Activated naive CD4-positive, alpha-beta T cell treated with anti-CD3 and anti-CD28 coated beads, Interleukin-2, amount 50 U/mL, for 72 hours (primary cell): ENCODE results near the gene PIP5KL1. TPM values are rescaled to one million over a fixed set of nuclear protein-coding genes. Genes with fewer than 3 reads are reported as not detected.

Experiments used
- ATAC-seq, 2 donors: fragments of 150-1000 bp; cut with Tn5 transposase; 2 replicates each; pipeline ENCODE4 v1.10.0; 2021; ENCODE audit warnings: mild to moderate bottlenecking in 2 of 2, moderate library complexity in 2 of 2
- DNase-seq, 2 donors: peaks; one replicate each; pipeline ENCODE4 v3.0.0; 2021 to 2022; ENCODE audit warnings: low spot score in 2 of 2
- H3K27ac Mint-ChIP-seq, 2 donors: one replicate each; pipeline ENCODE4 v1.8.0; 2022; ENCODE audit warnings: mild to moderate bottlenecking in 2 of 2, mixed read lengths in 2 of 2
- H3K36me3 Mint-ChIP-seq, 2 donors: one replicate each; pipeline ENCODE4 v1.8.0; 2022; ENCODE audit warnings: mixed read lengths in 2 of 2
- H3K9me3 Mint-ChIP-seq, 2 donors: one replicate each; pipeline ENCODE4 v1.8.0; 2022; ENCODE audit warnings: mixed read lengths in 2 of 2
- total RNA-seq, 2 donors: library from RNA; stranded (reverse); gene quantifications; one replicate each; pipeline ENCODE4 v1.2.3, GENCODE V29; 2022

PIP5KL1 gene
- total RNA-seq, 2 donors from 2014 or later = 4.0 to 6.8 TPM

DNA sequence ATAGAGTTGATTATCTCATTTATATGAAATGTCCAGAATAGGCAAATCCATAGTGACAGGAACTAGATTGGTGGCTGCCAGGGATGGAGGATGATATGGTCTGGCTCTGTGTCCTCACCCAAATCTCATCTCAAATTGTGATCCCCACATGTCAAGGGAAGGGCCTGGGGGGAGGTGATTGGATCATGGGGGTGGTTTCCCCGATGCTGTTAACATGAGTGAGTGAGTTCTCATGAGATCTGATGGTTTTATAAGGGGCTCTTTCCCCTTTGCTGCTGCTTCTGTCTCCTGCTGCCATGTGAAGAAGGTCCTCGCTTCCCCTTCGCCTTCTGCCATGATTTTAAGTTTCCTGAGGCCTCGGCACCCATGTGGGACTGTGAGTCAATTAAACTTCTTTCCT, 28.8 kb upstream of the PIP5KL1 start:
- Mint-ChIP-seq H3K9me3 (no peaks in the 10 kb centered on the region), H3K36me3 (peaks cover 0 to 32% of the 10 kb centered on the region in 2 donors), H3K27ac (peak overlapping the region; percentile 75 to 96)
- DNase-seq (no peak), ATAC-seq (no peak)

DNA sequence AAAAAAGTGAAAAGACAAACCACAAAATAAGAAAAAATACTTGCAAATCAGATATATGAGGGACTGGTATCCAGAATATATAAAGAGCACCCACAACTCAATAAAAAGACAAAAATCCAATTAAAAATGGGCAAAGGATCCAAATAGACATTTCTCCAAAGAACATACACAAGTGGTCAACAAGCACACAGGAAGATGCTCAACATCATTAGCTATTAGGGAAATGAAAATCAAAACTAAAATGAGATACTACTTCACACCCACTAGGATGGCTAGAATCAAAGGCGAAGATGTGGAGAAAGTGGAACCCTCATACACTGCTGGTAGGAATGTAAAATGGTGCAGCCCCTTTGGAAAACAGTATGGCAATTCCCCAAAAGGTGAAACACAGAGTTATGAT, 28.2 kb upstream of the PIP5KL1 start:
- H3K9me3 Mint-ChIP-seq = no peaks in the 10 kb centered on the region
- peak overlapping the region in 1 of 2 donors; percentile 82 for H3K27ac Mint-ChIP-seq
- ATAC-seq = no peak
- H3K36me3 Mint-ChIP-seq = peaks cover 0 to 32% of the 10 kb centered on the region in 2 donors
- no peak for DNase-seq

DNA sequence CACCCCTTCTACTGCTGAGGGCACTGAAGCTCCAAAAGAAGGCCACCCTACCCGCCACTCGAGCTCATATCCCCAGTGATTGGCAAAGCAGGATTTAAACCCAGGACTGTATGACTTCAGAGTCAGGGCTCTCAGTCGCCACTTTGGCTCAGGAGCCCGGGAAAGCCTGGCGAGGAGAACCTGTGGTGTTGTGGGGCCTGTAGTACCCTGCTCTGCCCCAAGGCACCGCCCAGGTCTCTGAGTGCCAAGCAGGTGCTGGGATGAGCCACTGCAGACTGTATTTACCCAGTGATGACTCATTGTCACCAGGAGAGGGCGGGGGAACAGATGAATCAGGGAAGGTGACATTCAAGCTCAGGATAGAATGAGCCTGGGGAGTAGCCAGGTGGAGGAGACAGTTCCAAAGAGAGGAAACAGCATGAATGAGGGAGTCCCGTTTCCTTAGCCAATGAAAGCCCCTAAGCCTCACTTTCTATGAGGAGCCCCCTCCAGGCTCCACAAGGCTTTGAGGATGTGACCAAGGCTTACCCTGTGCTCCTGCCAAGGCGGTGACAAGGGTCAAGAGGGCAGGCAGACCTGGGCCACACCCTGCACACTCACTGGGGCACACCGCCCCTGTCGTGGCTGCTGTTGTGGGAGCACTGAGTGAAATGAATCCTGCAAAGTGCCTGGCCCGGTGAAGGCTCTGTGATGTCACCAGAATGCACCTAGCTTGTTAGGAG, 24.9 kb upstream of the PIP5KL1 start:
- Mint-ChIP-seq H3K9me3 (no peaks in the 10 kb centered on the region), H3K27ac (peak overlapping the region; percentile 89), H3K36me3 (peaks cover 0 to 14% of the 10 kb centered on the region in 2 donors)
- peak; percentile 80 to 87 for DNase-seq
- ATAC-seq = peak; percentile 89 to 92

DNA sequence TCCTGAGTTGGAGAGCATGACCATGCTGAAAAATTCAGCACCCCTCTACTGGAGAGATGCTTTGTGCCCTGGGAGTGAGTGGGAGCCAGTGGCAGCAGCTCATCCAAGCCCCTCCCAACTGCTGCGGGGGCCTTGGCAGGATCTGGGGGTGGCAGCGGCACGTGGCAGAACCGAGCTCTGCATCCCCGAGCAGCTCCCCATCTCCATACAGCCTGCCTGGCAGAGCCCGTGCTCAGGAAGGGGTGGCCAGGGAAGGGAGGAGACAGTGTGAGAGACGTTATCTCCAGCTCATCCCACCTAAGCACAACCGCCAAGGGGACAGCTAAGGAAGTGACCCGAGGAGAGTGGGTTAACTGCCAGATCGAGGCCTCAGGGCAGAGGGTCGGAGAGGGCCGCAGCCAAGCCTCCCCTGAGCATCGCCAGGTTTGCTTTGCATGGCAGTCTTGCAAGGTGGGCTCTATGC, 24.3 kb upstream of the PIP5KL1 start:
- no peak for DNase-seq
- Mint-ChIP-seq H3K27ac (peak overlapping the region; percentile 89), H3K36me3 (peaks cover 0 to 11% of the 10 kb centered on the region in 2 donors), H3K9me3 (no peaks in the 10 kb centered on the region)
- no peak for ATAC-seq

DNA sequence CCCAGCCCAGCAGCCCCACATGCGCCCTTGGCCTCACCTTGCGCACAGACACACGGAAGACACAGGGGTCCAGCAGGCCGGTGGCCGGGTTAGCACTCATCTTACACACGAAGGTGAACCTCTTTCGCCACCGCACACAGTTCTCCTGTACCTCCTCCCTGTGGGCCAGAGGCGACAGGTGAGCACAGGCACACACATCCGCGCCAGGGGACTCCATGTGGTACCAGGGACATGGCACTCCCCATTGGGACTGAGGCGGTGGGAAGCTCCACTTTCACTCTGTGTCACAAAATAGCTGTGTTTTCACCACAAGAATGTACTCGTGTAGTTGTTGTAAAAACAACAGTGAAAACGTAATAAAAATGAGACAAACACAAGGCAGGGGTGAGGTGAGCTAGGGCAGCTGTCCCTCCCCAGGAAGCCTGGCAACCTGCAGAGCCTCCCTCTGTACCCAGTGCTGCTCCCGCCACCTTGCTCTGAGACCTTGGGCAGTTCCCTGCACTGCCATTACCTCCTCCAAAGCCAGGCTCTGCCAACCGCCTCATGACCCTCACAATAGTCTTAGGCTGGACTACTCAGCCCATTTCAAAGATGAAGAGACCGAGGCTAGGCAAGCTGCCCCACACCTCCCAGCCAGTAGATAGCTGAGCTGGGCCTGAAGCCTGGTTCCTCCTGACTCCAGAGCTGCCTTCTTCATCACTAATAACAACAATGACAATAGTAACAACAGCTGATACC, 23.4 kb upstream of the PIP5KL1 start:
- no peak for DNase-seq
- ATAC-seq = peak in 1 of 2 donors; percentile 55
- H3K36me3 Mint-ChIP-seq = peaks cover 0 to 6% of the 10 kb centered on the region in 2 donors

DNA sequence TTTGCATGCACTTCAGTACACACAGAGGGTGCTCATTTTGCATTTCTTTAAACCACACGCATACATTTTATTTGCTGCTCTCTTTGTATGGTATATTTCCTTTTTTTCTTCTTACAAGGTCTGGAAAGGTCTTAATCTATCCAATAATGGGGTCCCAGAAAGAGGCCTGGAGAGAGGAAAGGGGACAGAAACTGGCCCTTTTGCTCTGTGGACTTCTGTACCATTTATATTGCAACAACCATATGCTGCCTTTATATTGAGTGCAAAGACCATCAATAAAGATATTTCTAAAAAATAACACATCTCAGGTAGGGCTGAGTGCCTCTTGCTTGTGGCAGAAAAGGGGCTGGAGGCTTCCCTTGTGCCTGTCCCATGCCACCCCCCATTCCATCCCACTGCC, 22.6 kb upstream of the PIP5KL1 start:
- no peak for DNase-seq
- Mint-ChIP-seq H3K9me3 (no peaks in the 10 kb centered on the region), H3K27ac (peak overlapping the region in 1 of 2 donors; percentile 89), H3K36me3 (no peaks in the 10 kb centered on the region)
- ATAC-seq = no peak

More for the DNA sequence above, 23.4 kb upstream of the PIP5KL1 start:
- Mint-ChIP-seq H3K9me3 (no peaks in the 10 kb centered on the region), H3K27ac (peak overlapping the region; percentile 89)

DNA sequence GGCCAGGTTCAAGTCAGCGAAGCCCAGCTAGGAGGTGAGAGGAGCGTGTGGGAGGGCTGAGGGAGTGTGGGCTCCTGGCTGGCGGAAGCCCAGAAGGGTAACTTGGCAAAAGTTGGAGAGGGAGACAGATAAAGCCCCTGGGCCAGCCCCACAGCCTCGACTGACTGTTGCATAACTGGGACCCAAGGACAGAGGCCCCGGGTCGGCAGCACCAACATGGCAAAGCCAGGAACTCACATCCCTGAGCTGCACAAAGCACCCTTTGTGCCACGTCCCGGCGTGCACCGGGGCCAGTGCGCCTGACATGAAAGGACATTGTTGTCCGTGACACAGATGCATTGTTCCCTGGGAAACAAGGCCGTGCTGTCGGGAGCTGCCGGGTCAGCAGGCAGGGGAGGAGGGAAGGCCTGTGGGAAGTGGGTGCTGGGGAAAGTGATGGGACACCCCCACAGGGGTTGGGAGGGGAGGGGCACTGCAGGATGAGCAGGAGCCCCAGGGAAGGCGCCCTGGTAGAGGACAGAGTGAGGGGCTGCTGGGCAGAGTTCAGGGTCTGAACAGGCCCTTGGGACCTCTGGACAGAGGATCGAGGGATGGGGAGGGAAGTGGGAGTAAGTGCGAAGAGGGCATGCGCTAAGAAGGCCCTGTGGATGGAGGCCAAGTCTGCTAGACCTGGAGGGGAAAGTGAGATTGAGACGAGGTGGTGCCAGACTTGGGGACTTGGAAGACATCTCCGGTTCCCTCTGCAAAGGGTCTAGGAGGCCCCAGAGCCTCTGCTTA, 20.1 kb upstream of the PIP5KL1 start:
- ATAC-seq (no peak), DNase-seq (no peak)
- H3K36me3 Mint-ChIP-seq = no peaks in the 10 kb centered on the region
- no peaks in the 10 kb centered on the region for H3K9me3 Mint-ChIP-seq
- peak overlapping the region; percentile 73 to 91 for H3K27ac Mint-ChIP-seq

DNA sequence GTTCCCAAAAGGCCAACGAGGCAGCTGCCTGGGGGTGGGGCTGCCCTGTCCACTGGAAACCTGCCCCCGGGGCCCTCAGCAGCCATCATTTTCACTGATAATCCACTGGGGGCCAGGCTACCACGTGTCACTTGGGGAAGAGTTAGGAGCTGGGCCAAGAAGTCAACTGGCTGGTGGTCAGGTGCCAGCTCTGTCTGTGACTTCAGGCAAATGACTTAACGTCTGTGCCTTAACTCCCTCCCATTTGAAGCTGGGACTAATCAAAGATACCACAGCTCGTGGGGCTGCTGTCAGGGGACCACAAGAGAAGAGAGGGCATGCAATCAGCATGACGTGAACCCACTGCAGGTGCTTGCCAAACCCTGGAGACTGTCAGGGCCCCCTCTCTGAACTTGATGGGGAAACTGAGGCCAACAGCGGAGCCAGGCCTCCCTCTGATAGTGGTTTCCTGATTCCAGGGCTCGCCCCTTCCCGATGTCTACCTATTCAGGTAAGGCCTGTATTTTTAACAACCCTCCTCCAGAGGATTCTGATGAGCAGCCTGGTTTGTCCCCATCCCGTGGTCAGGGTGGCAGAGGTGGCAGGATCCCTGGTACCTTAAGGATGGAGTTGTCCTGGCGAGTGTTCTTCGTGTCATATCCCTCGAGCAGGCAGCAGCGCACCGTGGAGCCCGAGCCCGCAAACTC, 19.4 kb upstream of the PIP5KL1 start:
- H3K9me3 Mint-ChIP-seq = no peaks in the 10 kb centered on the region
- ATAC-seq = no peak
- peak overlapping the region; percentile 67 to 73 for H3K27ac Mint-ChIP-seq
- no peaks in the 10 kb centered on the region for H3K36me3 Mint-ChIP-seq
- no peak for DNase-seq

DNA sequence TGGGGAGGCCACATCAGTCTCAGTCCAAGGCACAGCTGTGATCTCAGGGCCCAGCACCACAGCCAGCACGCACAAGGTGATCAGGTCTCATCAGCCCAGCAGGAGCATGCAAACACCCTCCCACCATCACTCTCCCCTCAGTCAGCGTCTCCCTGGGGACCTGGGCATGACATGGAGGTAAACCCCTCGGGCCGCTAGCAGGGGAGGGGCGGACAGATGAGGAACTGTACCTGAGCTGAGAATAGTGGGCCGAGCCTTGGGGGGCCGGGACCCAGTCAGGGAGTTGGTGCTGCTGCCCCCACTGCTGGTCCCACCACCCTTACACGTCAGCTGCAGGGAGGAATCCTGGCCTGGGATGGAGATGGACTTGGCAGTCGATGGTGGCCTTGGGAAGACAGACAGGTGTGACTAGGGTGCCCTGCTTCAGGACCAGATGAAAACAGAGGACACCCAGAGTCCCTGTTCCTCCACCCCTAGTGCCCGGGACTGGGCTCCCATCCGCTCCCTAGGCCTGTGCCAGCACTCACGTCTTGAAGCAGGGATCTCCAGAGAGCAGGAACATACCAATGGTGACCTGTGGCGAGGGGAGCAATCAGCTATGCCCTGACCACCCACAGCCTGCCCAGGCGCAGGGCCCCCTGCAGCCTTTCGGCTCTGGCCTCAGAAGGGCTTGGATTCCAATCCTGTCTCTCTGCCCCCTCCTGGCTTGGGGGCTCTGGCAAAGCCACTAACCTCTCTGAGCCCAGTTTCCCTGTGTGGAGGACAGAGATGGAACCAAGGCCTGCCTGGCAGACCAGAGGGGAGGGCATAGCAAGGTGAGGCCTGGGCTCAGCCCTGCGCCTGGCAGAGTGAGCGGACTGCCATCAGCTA, 17.5 kb upstream of the PIP5KL1 start:
- ATAC-seq (no peak), DNase-seq (no peak)
- peak overlapping the region; percentile 60 to 95 for H3K27ac Mint-ChIP-seq
- H3K9me3 Mint-ChIP-seq = no peaks in the 10 kb centered on the region
- no peaks in the 10 kb centered on the region for H3K36me3 Mint-ChIP-seq

DNA sequence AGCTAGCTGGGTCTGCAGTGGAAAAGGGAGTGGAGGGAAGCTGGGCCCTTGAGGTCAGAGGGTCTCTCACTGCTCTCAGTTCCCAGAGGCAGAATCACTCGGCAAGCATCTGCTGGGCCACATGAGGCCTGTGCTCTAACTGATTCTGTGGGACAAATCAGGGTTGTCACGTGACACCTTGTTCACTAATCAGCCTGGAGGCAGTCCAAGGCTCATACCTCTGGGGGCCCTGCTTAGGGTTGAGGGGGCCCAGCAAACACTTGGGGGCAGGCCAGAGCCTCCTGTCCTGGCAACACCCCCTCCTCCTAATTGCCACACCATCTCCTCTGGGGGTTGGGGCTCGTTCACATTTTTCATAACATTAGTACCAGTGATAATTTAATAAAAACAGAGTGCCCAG, 16.2 kb upstream of the PIP5KL1 start:
- peak overlapping the region; percentile 60 to 93 for H3K27ac Mint-ChIP-seq
- DNase-seq = no peak
- no peak for ATAC-seq
- H3K36me3 Mint-ChIP-seq = no peaks in the 10 kb centered on the region
- no peaks in the 10 kb centered on the region for H3K9me3 Mint-ChIP-seq

DNA sequence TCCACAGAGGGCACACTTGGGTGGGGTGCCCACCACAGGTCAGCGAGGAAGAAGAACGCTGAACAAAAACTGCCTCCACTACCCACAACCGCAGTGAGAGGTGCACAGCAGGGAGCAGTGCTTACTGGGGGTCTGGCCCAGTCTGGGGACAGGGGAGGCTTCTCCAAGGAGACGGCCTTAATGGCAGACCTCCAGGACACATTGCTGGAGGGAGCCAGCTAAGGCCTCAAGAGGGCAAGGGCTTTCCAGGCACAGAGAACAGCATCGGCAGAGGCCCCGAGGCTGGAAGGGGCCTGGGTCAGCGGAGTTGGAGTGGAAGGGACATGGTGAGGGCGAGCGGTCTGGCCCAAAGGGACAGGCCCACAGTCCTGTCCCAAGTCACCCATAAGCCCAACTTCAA, 15.4 kb upstream of the PIP5KL1 start:
- no peak for ATAC-seq
- H3K36me3 Mint-ChIP-seq = no peaks in the 10 kb centered on the region
- peak overlapping the region; percentile 24 to 50 for H3K27ac Mint-ChIP-seq

DNA sequence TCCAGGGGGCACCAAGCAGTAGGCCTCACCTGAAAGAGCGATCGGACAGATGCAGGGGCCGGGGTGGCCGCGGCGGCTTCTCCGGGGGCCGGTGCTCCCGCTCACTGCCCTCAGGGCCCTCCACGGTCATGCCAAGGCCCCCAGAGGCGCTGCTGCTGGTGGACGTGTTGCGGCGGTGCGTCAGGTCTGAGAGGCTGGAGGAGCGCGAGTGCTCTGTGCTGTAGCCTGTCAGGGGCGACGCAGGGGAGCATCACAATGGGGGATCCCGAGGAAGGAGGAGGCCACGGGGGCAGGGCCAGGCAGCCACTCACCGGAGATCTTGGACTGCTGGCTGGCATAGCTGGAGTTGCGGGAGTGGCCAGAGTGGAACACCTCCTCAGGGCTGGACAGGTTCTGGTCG, 14.8 kb upstream of the PIP5KL1 start:
- DNase-seq = no peak
- no peaks in the 10 kb centered on the region for H3K36me3 Mint-ChIP-seq
- no peak for ATAC-seq
- H3K9me3 Mint-ChIP-seq = no peaks in the 10 kb centered on the region
- no peak overlapping the region for H3K27ac Mint-ChIP-seq

More for the DNA sequence above, 15.4 kb upstream of the PIP5KL1 start:
- H3K9me3 Mint-ChIP-seq = no peaks in the 10 kb centered on the region
- no peak for DNase-seq

DNA sequence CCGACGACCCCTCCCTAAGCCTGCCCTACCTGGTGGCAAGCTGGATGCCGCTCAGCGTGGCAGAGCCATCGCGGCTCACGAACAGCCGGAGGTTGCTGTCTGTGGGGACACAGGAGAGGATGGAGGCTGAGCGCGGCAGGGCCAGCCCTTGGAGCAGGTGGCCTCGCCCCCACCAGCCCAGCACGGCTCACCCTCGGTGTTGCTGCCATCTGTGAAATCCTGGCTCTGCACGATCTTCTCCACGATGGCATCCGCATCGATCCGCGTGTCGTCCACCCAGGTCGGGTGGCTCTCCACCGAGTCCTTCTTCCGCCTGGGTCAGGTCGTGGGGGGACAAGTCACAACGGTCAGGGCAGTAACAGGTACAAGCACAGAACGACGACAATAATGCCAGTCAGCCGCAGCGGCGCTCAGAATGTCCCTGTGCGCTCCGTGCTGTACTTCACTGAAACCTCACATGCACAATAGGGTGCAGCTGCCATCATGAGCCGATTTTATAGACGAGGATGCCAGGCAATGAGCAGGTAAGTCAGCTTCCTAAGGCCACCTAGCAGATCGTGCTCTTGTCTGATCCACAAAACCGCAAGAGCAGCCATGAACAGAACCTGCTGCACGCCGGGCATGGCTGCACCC, 14.1 kb upstream of the PIP5KL1 start:
- DNase-seq (no peak), ATAC-seq (no peak)
- Mint-ChIP-seq H3K36me3 (no peaks in the 10 kb centered on the region), H3K27ac (peak overlapping the region in 1 of 2 donors; percentile 50), H3K9me3 (no peaks in the 10 kb centered on the region)

DNA sequence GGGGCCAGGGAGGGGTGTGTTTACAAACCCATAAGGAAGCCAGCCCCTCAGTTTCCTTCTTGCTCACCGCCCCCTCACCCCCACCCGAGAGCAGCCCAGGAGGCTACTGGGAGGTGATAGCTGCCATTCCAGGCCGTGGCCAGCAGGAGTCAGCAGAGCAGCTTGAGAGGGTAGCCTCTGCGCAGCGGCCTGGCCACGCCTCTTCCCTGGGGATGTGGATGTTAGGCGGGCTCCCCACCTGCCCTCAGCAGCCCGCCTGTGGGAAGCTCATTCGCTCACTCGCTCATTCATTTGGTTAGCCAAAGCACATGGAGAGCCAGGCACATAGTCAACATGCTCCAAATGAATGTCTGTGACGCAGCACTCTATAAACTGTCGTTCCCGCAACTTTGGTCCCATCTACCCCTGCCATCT, 13.2 kb upstream of the PIP5KL1 start:
- Mint-ChIP-seq H3K36me3 (no peaks in the 10 kb centered on the region), H3K9me3 (no peaks in the 10 kb centered on the region), H3K27ac (peak overlapping the region; percentile 35 to 85)
- DNase-seq (peak in 1 of 2 donors; percentile 84), ATAC-seq (peak; percentile 84 to 87)

DNA sequence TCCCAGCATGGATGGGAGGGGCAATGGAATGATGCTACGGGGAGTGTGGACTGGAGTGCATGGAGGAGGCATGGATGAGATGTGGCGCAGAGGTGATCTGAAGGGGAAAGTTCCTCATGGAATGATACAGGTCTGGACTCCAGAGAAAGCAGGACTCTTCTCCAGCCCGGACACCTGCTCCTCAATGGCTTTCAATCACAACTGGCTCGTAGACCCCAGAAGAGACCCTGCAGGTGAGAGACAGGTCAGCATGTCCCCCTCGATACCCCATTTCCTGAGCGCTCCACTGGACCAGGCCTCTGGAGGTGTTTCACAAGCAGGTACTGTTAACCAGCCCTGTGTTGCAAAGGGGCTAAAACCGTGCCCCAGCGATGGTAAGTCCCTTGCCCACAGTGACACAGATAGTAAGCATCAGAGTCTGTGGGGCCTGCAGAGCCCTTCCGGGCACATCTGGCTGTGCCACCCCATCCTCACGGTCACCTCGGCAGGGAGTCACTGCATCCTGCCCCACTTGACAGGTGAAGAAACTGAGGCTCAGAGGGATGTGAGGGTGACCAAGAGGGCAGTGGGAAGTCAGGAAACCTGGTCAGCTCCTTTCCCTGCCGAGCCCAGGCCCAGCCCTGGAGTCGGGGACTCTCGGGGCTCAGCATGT, 12.6 kb upstream of the PIP5KL1 start:
- DNase-seq (no peak), ATAC-seq (no peak)
- no peaks in the 10 kb centered on the region for H3K9me3 Mint-ChIP-seq
- H3K36me3 Mint-ChIP-seq = no peaks in the 10 kb centered on the region
- peak overlapping the region; percentile 10 to 57 for H3K27ac Mint-ChIP-seq
